Mucosa of descending colon (tissue), 3 donors: ENCODE measurements around the gene AMDHD1. TPM values are rescaled to one million over a fixed set of nuclear protein-coding genes. Genes with fewer than 3 reads are reported as not detected.
"Not testable (repeated sequence)": the region's sequence is repeated elsewhere in the genome, so short reads cannot be mapped to it uniquely, and the experiment has no call there.

Source experiments
- ATAC-seq: fragments of 200-7000 bp; cut with Tn5 transposase; one replicate; pipeline ENCODE4 v1.9.1; 2020; ENCODE audit warnings: mild to moderate bottlenecking, moderate library complexity
- DNase-seq, 3 donors: peaks; one replicate each; pipeline ENCODE4 v3.0.0-alpha.2; 2020
- H3K36me3 ChIP-seq: fragments of 200-600 bp; one replicate; pipeline ENCODE4 v1.8.0; 2021; ENCODE audit warnings: low read depth, mild to moderate bottlenecking
- H3K4me1 ChIP-seq: fragments of 200-600 bp; one replicate; pipeline ENCODE4 v1.8.0; 2021; ENCODE audit warnings: low read depth, mild to moderate bottlenecking
- H3K4me3 ChIP-seq: fragments of 200-600 bp; one replicate; pipeline ENCODE4 v1.8.0; 2021; ENCODE audit warnings: mild to moderate bottlenecking
- H3K9me3 ChIP-seq: fragments of 200-600 bp; one replicate; pipeline ENCODE4 v1.8.0; 2021; ENCODE audit warnings: mild to moderate bottlenecking
- intact Hi-C, 2 donors: fragments of 100-400 bp; cut with DNase I in 1 of 2; cut with micrococcal nuclease in 1 of 2; formaldehyde crosslinking; loops; one replicate each; pipeline versions ENCODE4 v1.11.0 to v1.11.1; 2022; cut with DNase I, micrococcal nuclease
- total RNA-seq, 3 donors: library from RNA; stranded (reverse); fragmentation: NEBNext Ultra II Directional in 2 of 3; extraction: Animal tissue kit (Norgen Biotek cat#: 25700) in 2 of 3; gene quantifications; one replicate each; pipeline versions ENCODE4 v1.2.1 to v1.2.4, GENCODE V29; 2021 to 2023
- TF ChIP-seq, protein P1 (sequence below): fragments of 200-600 bp; IDR thresholded peaks from one replicate; pipeline ENCODE4 v1.8.0; 2022; ENCODE audit warnings: antibody characterized with exemption, mild to moderate bottlenecking
- donor health status: DM: no; HTN: no; CAD: no; lungs with moderate emphysema.
- donor health status: DM: no; HTN: no; CAD: no.
- donor health status: DM: no; HTN: yes; CAD: no.

AMDHD1 gene
- total RNA-seq, 3 donors from 2014 or later, result 0.35 to 0.41 TPM; not detected in 1

GRCh38 chr12:95963096-95963495 is 20.0 kb downstream of the AMDHD1 start:
- H3K4me3 ChIP-seq, result no peak overlapping the region
- DNase-seq (no peak), ATAC-seq (no peak)
- no peaks in the 10 kb centered on the region for H3K36me3 ChIP-seq
- TF ChIP-seq, protein P1, sequence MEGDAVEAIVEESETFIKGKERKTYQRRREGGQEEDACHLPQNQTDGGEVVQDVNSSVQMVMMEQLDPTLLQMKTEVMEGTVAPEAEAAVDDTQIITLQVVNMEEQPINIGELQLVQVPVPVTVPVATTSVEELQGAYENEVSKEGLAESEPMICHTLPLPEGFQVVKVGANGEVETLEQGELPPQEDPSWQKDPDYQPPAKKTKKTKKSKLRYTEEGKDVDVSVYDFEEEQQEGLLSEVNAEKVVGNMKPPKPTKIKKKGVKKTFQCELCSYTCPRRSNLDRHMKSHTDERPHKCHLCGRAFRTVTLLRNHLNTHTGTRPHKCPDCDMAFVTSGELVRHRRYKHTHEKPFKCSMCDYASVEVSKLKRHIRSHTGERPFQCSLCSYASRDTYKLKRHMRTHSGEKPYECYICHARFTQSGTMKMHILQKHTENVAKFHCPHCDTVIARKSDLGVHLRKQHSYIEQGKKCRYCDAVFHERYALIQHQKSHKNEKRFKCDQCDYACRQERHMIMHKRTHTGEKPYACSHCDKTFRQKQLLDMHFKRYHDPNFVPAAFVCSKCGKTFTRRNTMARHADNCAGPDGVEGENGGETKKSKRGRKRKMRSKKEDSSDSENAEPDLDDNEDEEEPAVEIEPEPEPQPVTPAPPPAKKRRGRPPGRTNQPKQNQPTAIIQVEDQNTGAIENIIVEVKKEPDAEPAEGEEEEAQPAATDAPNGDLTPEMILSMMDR, result no peak
- intact Hi-C loops, result no loop called here
- H3K4me1 ChIP-seq, result no peaks in the 10 kb centered on the region
- no peaks in the 10 kb centered on the region for H3K9me3 ChIP-seq

DNA sequence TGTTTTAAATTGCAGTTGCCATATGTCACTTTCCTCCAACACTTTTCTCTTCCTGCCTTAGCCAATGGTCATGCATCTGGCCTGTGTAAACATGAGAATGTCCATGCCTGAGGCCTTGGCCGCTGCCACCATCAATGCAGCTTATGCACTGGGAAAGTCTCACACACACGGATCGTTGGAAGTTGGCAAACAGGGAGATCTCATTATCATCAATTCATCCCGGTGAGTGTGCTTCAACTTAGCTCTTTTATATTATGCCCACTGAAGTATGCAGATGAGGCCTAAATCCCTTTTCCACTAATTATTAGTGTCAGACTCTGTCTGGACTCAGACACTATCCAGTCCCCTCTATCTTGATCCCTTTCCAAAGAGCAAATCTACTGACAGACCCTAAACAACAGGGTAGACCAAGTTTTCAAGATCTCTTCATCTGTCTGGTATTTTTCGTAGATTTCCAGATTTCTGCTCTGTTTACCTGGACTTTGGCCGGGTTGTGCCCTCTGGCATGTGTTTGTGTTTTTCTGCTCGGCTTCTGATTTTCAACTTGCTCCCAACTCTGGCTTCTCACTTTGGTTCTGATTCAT is 23.2 kb downstream of the AMDHD1 start:
- DNase-seq, result no peak
- Histone ChIP-seq H3K4me3 (no peak overlapping the region), H3K36me3 (no peaks in the 10 kb centered on the region), H3K4me1 (no peaks in the 10 kb centered on the region), H3K9me3 (no peaks in the 10 kb centered on the region)
- intact Hi-C loops, result no loop called here
- TF ChIP-seq, protein P1, result no peak
- no peak for ATAC-seq

- ATAC-seq (no peak), DNase-seq (no peak)
- TF ChIP-seq, protein P1, result no peak
- intact Hi-C loops, result no loop called here
- no peak overlapping the region for H3K4me3 ChIP-seq
- no peaks in the 10 kb centered on the region for H3K9me3 ChIP-seq
- H3K36me3 ChIP-seq, result no peaks in the 10 kb centered on the region
- H3K4me1 ChIP-seq, result no peaks in the 10 kb centered on the region
These were observed 24.2 kb downstream of the AMDHD1 start for GRCh38 chr12:95967301-95967700.

DNA sequence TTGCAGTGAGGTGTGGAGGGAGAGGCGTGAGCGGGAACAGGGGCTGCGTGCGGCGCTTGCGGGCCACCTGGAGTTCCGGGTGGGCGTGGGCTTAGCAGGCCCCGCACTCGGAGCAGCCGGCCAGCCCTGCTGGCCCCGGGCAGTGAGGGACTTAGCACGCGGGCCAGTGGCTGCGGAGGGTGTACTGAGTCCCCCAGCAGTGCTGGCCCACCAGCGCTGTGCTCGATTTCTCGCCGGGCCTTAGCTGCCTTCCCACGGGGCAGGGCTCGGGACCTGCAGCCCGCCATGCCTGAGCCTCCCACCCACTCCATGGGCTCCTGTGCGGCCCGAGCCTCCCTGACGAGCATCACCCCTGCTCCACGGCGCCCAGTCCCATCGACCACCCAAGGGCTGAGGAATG is 26.0 kb downstream of the AMDHD1 start:
- H3K9me3 ChIP-seq, H3K4me3 ChIP-seq, DNase-seq, H3K36me3 ChIP-seq, H3K4me1 ChIP-seq, ATAC-seq, intact Hi-C loops: not testable (repeated sequence)

- H3K4me1 ChIP-seq, result no peaks in the 10 kb centered on the region
- H3K36me3 ChIP-seq, result no peaks in the 10 kb centered on the region
- TF ChIP-seq, protein P1, result no peak
- ATAC-seq (no peak), DNase-seq (no peak)
- H3K9me3 ChIP-seq, result no peaks in the 10 kb centered on the region
- intact Hi-C loops, result no loop called here
- H3K4me3 ChIP-seq, result no peak overlapping the region
These were observed 27.8 kb downstream of the AMDHD1 start for GRCh38 chr12:95970905-95971304.

GRCh38 chr12:95972832-95973456 is 29.8 kb downstream of the AMDHD1 start:
- intact Hi-C loops, result no loop called here
- no peak for DNase-seq
- no peak for ATAC-seq

More at GRCh38 chr12:95972832-95973456, 29.8 kb downstream of the AMDHD1 start:
- H3K4me3 ChIP-seq, result no peak overlapping the region
- H3K36me3 ChIP-seq, result no peaks in the 10 kb centered on the region
- H3K9me3 ChIP-seq, result no peaks in the 10 kb centered on the region
- H3K4me1 ChIP-seq, result no peaks in the 10 kb centered on the region
- TF ChIP-seq, protein P1, result no peak
